GM18520 (cell line): Measurements from ENCODE around the gene CDC42.

Source experiments
- ATAC-seq: cut with Tn5 transposase; IDR thresholded peaks from one replicate; pipeline ENCODE4 v1.9.1; 2021; ENCODE audit not compliant: unreplicated experiment

CDC42 gene

DNA sequence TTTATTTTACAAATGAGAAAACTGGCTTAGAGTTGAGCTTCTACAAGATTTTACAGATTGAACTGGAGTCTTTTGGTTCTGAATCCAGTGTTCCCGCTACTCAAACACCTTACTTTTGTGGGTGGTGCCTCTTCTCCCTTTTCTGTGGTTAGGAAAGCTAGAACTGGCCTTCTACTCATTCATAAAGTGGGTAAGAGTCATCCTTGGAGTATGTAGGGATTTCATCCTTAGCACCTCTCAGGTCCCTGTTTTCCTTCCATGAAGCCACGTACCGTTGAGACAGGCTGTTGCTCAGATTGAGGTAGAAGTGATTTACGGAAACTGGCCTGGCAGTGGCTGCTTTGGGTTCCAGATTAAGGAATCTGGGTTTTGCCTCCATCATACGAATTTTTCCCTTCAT lies 54.6 kb downstream of the CDC42 start:
- ATAC-seq: no peak

DNA sequence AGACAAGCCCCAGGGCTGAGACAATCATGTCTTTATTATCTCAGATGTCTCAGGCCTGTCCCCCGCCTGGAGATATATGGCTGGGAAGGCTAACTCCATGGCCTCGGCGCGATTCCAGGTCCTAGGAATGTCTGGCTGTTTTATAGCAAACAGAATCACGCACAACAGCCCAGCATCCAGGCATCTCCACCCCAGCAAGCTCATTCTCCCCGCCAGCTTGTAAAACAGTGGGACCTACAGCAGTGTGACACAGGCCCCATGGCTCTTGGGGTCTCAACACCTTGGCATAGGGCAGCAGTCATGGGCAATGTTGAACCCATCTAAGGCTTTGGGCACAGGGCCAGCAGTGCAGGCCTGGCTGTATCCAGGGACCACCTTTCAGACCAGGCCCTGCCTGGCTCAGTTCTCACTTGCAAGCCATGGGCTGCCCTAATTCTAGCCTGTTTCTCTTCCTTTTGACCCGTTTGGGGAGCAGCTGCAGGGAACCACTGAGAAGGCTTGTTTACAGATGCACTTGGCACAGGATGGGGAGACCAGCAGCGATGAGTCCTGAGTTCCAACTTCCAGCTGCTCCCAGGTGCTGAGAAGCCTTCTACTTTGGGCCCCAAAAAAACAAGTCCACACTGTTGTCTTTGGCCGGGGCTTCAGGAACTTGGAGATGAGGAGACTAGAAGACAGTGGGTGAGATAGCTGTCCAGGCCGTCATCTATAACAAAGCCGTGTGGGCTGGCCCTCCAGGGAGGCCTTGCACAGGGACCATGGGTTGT lies 56.0 kb downstream of the CDC42 start:
- ATAC-seq: no peak

DNA sequence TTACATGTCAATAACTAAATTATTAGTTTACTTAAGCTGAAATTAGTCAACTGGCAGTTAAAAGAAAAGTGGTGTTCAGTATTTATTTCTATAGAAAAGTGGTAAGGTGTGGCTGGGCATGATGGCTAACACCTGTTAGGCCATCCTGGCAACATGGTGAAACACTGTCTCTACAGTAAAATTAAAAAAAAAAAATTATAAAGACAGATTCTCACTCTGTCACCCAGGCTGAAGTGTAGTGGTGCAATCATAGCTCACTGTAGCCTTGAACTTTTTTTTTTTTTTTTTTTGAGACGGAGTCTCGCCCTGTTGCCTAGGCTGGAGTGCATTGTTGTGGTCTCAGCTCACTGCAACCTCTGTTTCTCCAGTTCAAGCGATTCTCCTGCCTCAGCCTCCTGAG lies 57.5 kb downstream of the CDC42 start:
- no peak for ATAC-seq

DNA sequence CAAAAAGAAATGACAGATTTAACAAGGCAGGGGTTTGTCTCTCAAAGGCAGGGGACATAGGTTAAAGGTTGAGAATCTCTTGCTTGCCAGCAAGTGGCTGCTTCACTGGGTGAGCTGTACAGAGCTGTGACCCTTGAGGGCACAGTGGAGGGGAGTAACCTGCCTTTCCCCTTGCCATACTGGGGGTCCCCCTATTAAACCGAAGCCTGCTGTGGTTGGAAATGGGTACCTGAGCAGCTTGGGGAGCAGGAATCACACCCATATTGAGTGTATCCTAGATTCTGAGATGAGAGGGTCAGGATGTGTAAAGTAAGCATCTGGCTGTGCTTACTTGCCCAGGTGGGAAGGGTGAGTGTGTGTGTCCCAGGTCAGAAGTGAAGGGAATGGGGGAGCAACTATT lies 58.6 kb downstream of the CDC42 start:
- ATAC-seq: no peak

DNA sequence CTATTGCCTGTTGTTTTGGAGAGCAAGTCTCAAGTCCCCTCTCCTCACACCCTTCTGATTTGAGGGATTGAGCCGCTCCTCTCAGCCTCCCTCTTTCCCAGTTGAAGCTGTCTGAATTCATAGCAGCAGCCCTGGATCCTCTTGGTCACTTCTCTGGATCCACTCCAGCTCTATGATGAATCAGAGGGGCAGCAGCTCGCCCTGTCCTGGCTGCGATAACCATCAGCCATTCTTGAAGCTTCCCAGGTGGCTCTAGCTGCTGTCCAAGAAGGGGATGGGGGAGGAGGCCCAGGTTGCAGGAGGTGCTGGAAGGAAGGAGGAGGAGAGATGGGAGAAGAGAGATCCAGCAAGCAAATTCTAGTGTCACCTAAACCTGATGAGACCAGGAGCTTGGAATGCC lies 59.1 kb downstream of the CDC42 start:
- ATAC-seq: no peak

DNA sequence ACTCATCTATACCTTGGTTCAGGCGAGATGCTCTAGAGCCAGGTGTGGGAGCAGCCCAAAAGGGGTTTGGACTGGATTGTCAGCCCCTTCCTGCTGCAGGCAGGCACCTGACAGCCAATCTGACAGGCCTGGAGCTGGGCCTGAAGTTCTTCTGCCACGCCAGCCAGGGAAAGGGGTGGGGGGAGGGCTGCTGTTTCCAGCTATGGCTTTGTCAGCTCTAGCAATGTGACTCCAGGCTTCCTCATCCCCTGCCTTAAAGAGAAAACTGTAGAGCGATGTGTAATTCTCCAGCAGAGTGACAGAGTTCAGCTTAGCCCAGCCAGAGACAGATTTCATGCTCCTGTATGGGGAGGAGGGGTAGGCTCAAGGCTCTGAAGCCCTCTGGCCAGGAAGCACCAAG lies 60.0 kb downstream of the CDC42 start:
- no peak for ATAC-seq

DNA sequence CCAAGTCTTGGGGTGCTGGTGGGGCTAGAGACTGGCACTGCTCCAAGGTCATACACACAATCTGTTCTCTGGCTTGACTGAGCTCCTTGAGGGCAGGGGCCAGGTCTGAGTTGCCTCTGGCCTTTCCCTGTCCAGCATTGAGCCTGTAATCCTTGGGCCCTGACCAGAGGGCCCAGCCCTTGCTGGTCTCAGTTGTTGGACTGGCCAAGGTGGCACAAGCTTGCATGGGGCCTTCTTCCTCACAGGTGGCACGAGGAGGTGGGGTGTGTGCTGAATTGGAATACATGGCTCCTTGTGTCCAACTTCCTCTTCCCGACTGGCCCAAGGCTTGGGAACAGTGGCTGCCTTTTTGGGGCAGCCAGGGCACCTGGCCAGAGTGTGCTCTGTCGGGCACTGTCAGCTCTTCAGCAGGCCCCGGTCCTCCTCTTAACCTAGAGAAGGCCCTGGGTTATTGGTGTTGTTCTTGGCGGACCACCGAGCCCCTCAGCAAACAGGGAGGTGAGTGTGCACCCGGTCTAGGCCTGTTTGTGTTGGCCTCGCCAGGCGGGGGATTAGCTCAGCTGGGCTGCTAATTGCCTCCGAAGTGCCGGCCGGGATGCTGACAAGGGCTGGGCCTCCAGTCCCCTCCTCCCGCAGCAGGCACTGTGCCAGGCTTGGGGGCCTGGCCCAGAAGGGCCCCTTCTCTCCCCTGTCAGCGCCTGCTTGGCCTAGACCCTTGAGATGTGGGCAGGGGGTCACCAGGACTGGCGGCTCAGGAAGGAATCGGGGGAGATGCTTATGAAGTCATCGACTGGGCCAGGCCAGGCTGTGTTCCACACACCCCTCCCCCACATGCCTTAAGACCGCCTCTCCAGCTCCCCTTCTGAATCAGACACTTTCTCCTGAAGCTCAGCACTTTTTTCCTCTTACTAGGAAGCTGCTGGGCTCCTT lies 61.8 kb downstream of the CDC42 start:
- no peak for ATAC-seq

GRCh38 chr1:22115286-22115685 lies 62.8 kb downstream of the CDC42 start:
- no peak for ATAC-seq

DNA sequence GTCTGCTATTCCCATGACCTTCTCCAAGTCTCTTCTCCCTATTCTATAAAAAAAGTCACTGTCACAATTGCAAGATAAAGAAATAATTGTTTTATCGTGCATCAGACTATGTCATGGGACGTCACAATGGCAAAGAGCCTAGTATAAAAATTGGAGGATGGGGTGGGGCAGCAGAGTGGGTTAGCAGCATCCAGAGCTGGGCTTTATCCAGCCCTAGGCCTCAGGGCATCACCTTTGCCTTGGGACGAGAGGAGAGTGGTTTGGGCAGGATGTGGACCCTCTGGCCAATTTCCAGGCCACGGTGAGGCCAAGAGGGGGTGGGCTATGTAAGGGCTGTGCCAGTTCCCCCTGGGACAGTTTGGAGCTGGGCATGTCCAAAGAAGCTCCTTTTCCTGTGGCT lies 64.7 kb downstream of the CDC42 start:
- ATAC-seq: no peak

DNA sequence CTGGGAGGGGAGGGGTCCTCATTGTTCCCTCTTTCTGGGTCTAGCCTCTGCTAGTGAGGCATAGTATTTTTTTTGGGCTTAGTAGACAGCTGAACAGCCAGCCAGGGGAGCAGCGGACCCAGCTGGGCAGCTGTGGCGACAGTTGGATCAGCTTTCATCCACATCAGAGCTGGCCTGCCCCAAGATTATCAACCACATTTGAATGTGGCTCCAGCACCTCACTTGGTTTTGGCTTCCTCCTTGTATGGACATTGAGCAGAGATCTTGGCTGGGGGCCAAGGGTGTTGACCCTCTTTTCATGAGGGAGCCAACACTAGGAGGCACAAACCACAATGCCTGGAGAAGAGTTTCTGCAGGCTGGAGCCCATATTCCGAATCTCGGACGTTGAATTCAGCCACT lies 65.3 kb downstream of the CDC42 start:
- no peak for ATAC-seq

DNA sequence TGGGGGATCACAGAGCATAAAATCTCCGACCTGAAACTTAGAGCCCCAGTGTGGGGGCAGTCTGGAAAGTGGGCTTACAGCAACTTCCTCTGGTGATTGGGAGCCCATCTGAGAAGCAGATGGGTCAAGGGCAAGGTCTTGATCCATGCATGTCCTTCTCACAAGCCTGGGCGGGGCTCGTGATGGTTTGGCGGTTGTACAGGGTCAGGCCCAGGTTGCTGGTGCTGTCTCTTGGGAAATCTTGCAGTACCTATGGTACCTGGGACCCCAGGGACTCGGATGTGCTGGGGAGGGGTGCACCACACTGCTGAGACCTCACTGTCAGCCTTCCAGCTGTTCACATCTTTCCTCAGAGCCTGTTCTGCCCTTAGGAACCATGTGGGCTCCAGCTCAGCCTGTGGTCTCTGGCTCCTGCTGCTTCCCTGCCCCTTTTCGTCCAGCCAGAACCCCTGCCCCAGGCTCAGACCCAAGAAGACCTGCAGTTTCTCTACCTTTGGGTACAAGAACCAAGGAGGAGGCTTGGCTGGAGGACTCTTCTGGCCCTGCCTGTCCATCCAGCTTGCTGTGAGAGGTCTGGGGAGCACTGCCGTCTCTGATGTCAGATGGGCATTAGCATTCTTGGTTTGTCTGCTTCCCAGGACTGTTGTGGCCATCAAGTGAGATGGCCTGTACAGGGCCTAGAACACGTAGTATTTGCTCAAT lies 65.9 kb downstream of the CDC42 start:
- no peak for ATAC-seq

GRCh38 chr1:22119626-22120468 lies 67.3 kb downstream of the CDC42 start:
- ATAC-seq: no peak

- ATAC-seq: no peak
These were observed 67.9 kb downstream of the CDC42 start for GRCh38 chr1:22120469-22120790.

GRCh38 chr1:22121421-22121911 lies 69.0 kb downstream of the CDC42 start:
- no peak for ATAC-seq

- no peak for ATAC-seq
These were observed 70.0 kb downstream of the CDC42 start for GRCh38 chr1:22122273-22123070.

GRCh38 chr1:22123071-22123390 lies 70.5 kb downstream of the CDC42 start:
- ATAC-seq: no peak

DNA sequence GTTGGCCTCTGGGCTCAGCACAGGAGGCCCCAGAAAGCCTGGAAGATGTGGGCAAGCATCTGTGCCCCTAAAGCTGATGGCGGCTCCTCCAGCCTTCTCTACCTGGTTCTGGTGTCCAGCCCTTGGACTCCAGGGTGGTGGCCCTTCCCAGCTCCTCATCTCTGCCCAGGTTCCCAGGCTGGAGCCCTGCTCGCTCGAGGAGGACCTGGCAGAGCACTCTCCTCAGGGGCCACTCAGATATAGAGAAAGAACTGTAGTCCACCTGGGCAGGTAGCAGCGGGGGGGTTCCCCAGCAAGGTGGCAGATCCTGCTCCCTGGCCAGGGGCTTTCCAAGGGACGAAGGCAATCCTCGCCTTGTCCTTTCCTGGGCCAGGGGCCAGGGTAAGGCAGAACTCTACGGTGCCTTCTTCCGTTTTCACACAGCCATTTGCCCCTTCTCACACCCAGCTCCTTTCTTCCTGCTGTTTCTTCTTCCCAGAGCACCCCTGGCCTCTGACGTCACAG lies 71.4 kb downstream of the CDC42 start:
- ATAC-seq: no peak

- ATAC-seq: no peak
These were observed 72.2 kb downstream of the CDC42 start for GRCh38 chr1:22124592-22125229.

DNA sequence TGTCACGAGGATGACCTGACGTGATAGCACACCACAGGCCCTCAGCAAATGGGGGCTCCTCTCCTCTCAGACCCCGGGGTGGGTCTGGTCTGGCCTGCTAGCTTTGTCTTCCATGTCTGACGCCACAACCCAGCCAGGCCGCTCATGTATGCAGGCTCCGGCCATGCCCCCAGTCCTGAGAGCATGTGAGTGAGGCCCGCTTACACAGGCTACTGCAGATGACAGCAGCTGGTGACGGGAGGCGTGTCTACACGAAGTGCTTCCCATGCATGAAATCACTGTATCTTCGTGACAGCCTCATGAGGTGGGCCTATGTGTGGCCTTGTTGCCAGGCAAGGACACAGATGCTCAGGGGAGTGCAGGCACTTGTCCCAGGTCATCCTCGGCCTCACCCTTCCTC lies 74.0 kb downstream of the CDC42 start:
- ATAC-seq: no peak
